NCI-H146 treated with DMSO at 0.1 percent for 48 hours (cell line): Measurements from ENCODE around the gene ATP5F1D.

Experiments
- DNase-seq: peaks from one replicate; lab custom pipeline; 2025; ENCODE audit not compliant: unreplicated experiment; lab: John Stamatoyannopoulos, UW

The ATP5F1D gene

DNA sequence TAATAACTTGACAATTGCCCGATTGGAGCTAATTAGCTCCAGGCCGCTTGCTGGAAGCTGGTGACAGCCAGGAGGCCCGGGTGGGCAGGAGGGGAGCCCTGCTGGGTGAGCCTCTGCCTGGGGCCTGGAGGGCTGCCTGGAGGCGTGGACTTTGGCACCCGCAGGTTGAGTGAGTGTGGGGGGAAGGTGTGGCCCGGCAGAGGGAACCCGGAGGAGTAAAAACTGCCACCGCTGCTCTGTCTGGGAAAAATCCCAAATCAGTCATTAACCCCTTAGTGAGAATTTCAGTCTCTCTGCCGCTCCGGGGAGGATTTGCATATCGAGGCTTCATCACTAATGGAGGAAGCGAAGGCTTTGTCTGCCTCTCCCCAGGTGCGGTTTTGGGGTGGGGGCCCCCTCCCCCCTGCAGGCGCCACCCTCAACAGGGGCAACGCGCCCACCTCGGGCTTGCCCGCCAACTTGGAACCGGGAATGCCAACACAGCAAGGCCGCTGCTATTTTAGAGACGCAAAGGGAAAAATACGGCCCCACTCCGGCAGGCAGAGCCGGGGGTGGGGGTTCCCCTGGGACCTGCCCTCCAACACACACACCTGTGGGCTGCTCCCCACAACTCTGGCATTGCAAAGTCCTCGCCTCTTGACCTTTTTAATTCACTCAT is 50.3 kb downstream of the ATP5F1D start:
- no peak for DNase-seq

DNA sequence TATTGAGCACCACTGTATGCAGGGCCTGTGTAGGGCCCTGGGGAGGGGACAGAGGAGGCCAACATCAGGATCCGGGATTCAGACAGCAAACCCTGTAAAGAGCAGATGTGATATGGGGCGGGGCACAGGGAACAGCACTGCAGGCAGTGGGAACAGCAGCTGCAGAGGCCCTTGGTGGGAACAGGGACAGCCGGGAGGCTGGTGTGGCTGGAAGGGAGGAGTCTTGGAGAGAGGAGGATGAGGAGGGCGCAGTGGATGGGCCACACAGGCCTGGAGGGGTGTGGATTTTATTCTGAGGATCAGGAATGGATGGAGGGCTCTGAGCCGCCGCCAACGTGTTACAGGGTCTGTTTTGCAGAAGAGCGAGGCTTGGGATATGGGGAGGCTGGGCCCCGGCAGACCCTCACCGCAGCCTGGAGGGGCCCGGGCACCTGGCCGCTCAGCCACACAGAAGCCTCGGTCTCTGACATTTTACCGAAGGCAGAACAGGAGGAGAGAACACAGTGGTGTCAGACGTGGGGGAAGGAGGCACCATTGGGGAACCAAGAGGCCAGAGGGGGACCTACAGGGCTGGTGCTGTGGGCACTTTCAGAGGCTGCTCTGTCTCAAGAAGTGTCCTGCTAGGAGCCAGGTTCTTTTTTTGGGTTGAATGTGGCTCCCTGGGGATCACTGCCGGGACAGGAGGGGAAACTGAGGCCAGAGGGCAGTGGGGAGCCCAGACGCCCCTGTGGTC is 51.0 kb downstream of the ATP5F1D start:
- DNase-seq = no peak

DNA sequence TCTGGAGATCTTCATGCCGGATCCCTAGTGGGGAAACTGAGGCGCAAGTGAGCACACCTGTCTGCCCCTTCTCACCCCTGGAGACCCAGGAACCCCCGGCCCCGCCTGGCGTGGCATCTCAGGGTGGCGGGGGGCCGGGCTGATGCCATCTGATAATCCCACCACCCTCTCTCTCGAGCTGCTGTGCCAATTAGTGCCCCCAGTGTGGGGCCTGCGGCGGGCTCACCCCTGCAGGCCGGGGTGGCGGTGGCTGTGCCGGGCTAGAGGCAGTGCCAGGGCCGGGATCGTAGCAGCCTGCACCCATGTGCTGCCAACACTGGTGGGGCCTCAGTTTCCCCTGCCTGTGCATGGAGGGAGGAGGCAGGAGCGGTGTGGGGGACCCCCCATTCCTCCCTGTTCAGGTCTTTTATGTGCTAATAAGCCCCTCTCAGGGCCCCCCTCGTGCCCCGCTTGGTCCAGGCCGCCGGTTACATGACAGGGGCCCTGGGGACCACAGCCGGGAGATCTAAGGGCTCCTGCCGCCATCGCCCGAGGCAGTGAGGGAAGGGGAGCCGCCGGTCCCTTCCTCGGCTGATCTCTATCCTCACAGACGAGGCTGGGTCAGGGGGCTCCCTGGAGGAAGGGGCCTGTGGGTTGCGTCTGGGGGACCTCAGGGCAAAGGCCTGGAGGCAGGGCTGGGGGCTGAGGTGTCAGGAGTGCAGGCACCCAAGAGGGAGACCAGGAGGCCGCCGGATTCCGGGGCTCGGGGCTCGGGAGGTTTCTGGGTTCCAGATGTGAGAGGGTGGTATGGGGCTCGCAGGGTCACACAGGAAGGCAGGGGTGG is 52.4 kb downstream of the ATP5F1D start:
- DNase-seq = no peak
